Bone marrow (tissue), 2 donors: ENCODE results near the gene MDK.

ENCODE experiments used
- DNase-seq, 2 donors: peaks; one replicate each; lab custom pipeline; 2025; lab: John Stamatoyannopoulos, UW

The MDK gene, protein sequence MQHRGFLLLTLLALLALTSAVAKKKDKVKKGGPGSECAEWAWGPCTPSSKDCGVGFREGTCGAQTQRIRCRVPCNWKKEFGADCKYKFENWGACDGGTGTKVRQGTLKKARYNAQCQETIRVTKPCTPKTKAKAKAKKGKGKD

DNA sequence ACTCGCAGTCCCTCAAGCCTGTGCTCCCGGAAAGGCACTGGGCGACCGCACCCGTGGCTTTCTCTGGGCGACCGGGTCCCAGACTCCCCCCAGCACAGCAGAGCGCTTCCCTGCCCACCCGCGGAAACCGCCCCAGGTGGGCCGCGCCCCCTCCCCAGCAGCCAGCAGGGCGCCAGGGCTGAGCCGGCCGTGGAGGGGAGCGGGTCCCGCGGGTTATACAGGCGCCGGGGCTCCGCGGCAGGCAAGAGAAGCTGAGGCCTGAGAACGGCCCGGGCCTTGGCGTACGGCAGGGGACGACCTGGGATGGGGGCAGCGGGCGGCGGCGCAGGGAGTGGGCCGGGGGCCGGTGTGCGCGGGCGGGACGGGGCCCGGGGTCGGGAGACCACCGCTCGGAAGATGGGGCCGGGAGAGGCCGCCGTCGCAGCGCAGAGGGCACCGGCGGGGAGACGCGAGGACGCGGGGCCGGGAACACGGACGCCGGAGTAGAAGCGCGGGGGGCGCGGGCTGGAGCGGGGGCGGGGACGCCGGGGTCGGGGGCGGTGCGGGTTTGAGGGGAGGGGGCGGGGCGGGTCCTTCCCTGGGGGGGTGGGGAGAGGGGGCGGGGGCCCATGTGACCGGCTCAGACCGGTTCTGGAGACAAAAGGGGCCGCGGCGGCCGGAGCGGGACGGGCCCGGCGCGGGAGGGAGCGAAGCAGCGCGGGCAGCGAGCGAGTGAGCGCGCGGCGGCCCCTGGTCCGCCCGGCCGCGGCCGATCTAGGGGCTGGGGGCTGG is at the start of gene MDK:
MDK (plus strand) TSS at position 622 of the 771 bp plus-strand sequence. CDS start 389 bp downstream, outside the sequence.
- DNase-seq, result no peak

DNA sequence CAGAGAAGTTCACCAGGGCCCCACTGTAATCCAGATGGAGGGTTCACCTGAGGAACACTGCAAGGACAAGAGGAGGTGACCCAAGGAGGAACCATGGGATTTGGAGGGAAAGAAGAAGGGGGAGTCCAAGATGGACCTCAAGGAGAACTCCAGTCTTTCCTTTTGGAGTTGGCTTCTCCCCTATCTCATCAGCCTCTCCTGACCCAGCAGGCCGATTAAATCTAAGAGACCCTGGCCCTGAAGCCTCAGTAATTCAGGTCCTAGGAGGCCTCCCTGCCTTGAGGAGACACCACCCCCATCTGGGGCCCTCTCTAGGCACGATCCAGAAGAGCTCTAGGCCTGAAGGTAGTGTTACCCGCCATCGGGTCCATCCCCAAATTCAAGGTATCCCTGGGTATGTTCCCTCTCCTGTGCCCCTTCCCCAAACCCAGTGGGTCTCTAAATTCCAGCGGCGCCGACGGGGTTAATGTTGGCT is 49.3 kb upstream of the MDK start:
- DNase-seq, result no peak

DNA sequence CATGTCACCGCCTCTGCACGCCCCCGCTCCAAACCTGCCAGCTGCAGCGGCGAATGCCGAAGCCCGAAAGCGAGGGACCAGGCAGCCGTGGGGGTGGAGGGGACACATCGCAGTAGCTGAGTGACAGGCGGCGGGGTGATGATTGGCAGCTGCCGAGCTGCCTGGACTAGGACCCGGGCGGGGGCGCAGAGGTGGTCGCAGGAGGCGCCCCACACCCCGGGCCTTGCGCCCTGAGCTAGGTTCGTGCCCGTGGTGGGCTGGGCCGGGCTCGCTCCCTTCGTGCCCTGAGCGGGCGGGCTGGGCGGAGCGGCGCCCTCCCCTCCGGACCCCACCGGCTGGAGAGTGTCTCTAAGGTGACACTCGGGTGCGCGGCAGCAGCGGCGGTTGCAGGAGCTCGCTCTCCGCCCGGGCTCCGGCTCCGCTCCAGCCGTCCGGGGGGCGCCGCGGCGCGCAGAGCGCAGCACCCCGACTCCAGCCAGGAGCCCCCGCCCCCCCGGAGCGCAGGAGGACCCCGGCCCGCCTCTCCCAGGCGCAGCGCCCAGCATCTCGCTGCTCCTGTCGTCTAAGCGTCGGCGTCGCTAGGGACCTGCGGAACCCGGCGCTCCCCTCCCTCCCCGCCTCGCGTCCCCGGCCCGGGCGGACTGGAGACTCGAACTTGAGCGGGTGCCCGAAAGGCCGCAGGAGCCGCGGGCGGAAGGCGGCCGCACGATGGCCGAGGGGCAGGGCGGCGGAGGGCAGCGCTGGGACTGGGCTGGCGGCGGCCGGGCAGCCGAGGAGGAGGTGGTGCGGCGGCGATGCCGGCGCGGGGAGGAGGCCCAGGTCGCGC is 48.7 kb upstream of the MDK start:
- no peak for DNase-seq

DNA sequence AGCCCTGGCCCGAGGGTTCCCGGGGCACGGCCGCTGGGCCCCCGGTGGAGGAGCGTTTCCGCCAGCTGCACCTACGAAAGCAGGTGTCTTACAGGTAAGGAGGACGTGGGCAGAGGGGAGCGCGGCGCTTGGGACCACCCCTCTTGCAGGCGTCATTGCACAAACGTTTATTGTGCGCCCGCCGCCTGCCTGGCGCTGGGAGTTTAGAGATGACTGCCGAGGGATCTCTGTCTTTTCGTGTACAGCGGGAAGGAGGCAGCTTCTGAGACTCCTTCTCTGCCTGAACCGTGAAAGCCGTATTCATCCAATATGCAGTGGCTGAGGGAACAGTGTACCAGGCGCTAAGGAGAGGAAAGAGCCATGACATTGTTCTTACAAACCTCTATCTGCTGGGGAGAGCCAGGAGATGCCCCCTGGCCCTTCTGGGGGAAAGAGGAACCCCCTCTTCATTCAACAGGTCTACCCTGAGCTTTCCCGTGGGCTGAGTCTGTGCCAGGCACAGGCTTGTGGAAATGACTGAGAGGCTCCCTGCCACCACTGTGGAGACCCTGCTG is 48.0 kb upstream of the MDK start:
- no peak for DNase-seq

DNA sequence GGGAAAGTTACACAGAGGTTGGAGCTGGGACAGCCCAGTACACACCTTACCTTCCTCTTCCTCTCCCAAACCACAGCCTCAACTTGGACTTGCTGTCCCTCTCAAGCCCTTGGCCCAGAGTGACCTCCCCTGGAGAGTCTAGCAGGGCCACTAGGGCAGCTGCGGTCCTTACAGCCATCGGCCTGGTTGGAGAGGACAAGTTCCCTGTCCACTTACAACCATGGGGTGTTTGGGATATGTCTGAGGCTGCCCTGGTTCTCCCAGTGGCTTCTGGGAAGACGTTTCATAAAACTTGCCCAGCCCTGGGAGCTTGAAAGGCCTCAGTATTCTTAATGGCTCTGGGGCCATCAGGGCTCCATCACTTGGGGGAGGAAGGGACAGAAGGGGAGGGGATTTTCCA is 47.3 kb upstream of the MDK start:
- no peak for DNase-seq

DNA sequence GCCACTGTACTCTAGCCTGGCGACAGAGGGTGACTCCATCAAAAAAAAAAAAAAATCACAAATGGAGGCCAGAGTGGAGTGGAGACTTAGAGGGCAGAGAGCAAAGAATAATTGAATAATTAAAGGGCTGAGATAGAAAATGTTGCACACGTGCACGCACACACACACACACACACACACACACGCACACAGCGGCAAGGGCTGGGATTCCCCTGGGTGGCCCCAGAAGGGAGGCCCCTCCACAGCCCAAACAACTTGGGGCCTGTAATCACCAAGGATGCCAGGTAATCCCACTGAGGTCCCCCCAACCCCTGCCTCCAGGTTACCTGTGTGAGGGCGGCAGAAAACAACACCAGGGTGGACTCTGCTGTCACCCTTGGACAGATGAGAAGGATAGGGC is 46.2 kb upstream of the MDK start:
- DNase-seq, result no peak

DNA sequence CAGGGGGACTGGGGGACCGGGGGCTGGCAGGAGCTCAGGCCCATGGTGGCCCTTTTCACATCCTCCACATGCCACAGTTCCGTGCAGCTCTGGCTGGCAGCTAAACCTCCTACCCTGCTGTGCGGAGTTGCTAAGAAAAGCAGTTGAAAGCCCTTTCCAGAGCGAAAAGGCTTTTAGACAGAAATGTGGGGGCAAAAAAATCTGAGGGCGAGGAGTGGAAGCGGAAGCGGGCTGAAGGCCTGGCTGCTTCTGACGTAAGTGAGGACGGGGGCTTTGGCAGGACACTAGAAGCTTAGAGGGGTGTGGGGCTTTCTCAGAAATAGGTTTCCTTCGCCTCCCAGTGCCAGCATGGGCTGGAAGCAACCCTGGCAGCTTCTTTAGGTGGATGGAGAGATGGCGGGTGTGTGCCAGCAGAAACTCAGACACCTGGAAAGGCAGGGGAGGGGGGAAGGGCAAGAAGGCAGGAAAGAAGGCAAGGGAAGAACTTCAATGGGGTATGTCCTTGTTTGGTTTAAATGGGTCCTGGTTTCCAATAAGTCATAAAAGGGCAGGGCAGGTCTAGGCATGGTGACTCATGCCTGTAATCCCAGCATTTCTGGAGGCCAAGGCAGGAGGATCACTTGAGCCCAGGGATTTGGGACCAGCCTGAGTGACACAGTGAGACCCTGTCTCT is 45.4 kb upstream of the MDK start:
- no peak for DNase-seq

DNA sequence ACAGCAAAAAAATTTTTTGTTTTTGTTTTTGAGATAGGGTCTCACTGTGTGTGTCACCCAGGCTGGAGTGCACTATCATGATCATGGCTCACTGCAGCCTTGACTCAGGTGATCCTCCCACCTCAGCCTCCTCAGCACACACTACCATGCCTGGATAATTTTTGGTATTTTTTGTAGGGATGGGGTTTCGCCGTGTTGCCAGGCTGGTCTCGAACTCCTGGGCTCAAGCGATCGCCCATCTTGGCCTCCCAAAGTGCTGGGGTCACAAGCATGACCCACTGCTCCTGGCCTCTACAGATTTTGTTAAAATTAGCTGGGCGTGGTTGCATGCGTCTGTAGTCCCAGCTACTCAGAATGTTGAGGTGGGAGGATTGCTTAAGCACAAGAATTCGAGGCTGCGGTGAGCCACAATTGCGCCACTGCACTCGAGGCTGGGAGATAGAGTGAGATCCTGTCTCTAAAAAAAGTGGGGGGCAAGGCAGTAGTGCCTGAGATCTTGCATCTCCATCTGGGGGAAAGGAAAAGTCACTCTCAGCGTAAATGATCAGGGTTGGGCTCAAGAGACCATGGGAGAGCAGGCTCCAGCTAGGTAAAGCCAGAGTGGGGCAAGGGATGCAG is 44.8 kb upstream of the MDK start:
- peak in 1 of 2 donors; percentile 44 for DNase-seq

DNA sequence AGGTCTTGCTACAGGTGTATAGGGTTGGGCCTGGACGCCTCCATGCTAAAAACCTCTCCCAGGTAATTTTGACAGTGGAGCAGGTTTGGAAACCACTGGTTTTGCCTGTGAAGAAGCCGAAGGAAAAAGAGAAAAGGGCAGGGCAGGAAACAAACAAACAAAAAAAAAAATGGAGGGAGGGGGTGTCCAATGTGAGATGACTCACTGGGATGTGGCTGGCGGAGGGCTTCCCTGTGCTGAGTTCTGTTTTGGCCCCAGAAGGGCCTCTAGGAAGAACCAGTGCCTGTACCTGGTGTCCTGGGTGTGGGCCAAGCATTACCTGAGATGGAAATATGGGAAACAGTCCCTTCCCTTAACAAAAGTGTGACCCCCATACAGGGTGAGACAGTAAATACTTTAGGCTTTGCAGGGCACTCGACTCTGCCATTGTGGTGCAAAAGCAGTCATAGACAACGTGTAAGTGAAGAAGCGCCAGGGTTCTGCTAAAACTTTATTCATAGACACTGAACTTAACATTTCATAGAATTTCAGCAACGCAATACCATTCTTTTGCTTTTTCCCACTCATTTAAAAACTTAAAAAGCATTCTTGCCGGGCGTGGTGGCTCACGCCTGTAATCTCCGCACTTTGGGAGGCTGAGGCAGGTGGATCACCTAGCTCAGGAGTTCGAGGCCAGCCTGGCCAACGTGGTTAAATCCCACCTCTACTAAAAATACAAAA is 43.7 kb upstream of the MDK start:
- no peak for DNase-seq

DNA sequence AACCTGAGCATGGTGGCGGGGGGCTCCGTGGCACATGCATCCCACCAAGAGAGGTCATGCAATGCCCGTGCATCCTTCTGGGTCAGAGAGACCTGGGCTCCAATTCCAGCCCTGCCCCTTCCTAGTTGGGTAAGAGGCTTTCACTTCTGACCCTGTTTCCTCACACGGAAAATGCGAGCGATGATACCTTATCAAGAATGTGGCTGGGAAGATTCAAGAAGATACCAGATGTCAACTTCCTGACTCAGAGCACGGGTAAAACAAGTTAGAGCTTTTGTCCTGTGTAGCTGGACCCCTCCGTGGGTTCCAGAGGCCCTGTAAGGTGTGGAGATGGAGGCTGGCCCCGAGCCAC is 42.9 kb upstream of the MDK start:
- DNase-seq, result no peak

DNA sequence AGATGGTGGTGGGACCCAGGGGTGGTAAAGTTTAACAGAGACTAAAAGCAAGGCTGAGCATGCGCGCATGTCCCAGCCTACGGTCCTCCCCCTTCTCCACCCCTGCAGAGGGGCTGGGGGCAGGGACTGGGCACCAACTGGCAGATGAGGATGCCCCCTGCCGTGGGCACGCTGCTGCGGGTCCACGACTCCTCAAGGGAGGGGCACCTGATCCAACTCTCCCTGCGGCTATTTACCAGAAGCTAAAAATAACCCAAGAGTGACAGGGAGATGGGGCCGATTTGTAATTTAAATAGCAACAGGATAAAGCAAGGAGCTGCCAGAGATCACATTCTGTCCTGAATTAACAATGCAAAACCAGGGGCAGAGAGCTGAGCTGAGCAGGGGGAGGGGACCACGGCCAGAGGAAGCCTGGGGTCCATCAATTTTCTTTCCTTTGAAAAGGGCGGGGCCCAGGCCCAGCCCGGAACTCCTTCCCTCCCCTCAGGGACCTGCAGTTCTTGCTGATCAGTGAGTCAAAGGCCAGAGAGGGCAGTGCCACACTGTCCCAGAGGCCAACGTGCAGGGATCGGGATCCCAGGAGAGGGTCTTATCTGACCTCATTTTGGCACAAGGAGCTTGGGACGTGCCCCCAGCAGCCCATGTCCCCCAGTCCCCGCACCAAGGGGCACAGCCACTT is 42.3 kb upstream of the MDK start:
- no peak for DNase-seq

DNA sequence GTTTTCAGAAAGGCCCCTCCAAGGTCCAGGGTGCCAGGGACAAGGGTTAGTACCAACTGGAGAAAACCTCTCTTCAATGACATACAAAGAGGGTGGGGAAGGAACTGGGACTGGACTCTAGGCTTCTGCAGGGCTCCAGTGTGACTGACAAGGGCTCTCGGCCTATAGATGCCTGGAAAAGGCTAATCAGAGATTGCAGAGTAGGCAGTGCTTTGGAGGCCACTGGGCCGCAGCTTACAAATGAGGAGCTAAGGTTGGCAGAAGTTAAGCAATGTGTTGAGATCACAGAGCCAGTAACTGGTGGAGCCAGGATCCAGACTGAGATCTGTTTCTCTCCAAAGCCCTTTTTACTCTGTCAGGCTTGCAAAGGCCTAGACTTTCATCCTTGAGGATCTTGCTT is 41.7 kb upstream of the MDK start:
- no peak for DNase-seq

DNA sequence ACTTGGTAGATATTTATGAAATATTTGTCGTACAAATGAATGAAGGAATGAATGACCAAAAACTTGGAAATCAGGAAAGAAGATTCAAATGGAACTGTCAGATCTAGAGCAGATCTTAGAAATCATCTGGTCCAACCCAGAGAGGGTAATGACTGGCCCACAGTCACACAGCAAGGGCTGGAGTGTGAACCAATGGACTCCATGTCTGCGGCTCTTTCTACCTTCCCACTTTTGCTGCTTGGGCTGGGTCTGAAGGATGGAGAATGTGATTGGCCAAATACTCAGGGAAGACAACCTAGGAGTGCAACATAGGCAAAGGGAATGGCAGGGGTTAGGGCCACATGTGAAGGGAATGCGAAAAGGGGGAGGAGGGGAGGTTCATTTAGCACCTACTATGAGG is 40.0 kb upstream of the MDK start:
- no peak for DNase-seq

DNA sequence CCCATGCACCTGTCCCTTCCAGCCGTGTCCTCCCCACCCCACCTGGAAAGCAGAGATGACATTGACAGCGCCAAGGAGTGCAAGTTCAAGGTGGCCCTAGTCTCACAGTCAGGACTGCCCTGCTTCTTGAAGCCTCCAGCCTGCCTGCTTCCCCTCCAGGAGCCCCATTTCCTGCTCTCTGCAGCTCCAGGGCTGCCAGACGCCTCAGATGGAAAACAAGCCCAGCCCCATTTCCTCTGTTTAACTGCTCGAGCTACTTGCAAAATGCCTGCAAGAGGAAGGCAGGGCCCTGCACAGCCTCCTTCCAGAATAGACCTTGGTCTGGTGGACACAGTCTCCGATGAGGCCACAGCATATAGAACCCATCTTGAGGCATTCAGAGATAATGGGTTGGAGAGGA is 39.2 kb upstream of the MDK start:
- peak in 1 of 2 donors; percentile 48 for DNase-seq

DNA sequence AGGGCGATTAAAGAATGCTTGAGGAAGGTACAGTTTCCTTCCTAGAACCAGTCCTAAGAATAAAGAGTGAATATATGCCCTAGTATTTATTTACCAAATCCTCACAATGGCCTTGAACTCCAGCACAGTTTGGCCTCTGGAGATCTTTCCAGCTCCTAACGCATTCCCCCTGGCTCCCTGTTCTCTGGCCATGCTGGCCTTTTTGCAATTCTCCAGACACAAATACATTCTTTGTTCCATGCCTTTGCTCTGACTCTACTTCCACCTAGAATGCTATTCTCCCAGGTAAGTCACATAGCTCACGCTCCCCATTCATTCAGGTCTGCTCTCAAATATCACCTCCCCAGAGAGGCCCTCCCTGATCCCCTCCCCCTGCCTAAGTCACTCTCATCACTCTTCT is 37.9 kb upstream of the MDK start:
- DNase-seq, result no peak

DNA sequence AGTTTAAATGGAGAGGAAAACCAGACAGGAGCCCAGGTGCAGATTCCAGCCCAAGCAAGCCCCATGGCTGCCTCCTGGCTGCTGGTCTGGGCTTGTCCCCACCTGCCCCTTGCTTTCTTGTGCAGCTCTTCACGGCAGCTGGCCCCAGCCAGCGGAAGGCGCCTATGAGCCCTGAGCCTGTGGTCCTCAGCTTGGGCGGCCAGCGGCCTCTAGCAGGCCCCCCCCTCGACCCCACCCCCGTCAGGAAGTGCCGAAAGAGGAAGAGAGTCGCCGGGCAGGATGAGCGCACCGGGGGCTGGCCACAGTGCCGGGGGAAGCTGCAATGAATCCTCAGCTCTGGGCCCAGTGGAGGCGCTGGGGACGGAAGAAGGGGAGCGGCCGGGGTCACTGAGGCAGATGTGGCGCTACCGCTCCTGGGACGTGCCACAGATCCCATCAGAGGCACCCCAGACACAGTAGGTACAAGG is 36.3 kb upstream of the MDK start:
- DNase-seq, result peak; percentile 32 to 47

DNA sequence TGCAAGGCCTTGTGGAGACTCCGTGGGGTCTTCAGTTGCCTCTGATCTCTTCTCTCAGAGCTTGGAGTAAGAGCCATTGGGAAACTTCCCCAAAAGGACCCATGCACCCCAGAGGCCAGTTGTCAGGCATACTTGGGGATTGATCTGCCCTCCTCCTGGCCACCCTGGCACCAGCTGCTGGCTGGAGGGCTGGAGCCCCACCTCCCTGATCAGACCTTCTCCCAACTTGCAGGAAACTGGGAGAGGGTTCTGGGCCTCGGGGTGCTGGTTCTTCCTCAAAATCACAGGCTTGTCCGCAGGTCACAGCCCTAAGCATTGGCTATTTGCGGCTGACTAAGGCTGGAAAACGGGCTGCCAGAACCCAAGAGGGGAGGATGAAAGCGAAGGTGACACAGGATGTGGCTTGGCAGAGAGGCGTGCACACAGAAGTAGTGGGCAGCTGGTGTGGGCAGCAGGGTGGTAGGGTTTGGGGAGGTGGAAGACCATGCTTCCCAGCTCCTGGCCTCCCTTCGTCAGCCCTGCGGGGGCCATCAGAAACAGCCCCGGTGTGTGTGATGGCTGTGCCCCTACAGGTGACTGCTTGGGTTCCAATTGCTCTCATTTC is 35.5 kb upstream of the MDK start:
- DNase-seq, result no peak

DNA sequence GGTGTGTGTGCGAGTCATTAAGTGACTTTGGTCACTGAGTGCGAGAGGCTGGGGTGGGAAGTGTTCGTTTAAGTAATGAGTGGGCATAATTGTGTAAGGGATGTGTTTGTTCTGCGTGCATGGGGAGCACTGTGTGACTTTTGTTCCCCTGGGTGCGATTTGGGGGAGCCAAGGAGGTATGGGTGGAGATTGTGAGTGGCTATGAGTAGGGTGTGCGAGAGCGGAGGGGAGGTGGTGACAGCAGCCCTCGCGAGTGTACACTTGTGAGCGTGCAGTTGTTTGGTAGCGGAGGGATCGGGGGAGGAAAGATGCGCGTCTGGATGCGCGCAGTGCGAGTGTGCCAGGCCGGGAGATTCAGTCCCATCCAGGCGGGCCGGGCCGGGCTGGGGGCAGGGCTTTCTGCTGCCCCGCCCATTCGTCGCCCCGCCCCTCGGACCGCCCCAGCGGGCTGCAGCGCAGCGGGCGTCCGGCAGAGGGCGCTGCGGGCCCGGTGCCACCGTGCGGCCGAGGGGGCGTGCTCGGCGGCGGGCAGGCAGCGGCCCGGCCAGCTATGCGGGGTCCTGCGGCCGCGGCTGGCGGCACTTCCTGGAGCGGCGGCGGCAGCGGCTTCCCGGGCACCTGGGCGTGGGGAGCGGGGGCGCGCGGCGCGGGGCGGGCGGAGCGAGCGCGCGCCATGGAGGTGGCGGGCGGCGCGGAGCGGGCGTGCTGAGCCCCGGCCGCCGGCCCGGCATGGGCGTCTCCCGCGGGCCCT is 34.4 kb upstream of the MDK start, which contains the start of gene DGKZ:
DGKZ (plus strand) TSS at position 578 of the 751 bp plus-strand sequence. CDS start 197 bp downstream, outside the sequence.
- DNase-seq, result peak; percentile 38 to 65
